Choroid plexus epithelial cell (primary cell): ENCODE results near the gene NT5C3B.

Source experiments
- DNase-seq: peaks from one replicate; pipeline ENCODE4 v3.0.0-alpha.2; 2010; ENCODE audit warnings: low read depth
- H3K4me3 ChIP-seq: 2 replicates; pipeline ENCODE4 v1.5.1; 2011; ENCODE audit warnings: low read depth, mild to moderate bottlenecking, control low read depth, low read length, moderate library complexity
- TF ChIP-seq, protein P1 (sequence below): conservative IDR thresholded peaks from 2 replicates; pipeline ENCODE4 v1.5.1; 2011; ENCODE audit warnings: low read depth, mild to moderate bottlenecking, control low read depth, inconsistent platforms, low read length, moderate library complexity

The NT5C3B gene

DNA sequence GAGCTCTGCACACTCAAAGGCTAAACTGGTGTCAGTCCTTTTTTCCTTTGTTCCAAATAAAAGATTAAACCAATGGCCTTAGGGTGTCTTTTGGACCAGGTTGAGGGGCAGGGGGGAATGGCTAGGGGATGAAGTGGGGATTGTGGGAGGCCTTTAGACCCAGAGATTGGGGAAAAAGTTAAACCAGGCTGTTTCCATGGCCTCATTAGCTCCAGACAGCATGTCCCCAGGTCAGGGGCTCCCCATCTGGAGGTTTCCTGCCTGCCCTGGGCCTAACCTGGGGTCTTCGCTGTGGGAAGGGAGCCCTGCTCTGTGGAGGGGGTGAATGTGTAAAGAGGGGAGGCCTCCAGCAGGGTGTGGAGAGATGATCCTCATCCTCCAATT lies 12.9 kb downstream of the NT5C3B start:
- TF ChIP-seq, protein P1, sequence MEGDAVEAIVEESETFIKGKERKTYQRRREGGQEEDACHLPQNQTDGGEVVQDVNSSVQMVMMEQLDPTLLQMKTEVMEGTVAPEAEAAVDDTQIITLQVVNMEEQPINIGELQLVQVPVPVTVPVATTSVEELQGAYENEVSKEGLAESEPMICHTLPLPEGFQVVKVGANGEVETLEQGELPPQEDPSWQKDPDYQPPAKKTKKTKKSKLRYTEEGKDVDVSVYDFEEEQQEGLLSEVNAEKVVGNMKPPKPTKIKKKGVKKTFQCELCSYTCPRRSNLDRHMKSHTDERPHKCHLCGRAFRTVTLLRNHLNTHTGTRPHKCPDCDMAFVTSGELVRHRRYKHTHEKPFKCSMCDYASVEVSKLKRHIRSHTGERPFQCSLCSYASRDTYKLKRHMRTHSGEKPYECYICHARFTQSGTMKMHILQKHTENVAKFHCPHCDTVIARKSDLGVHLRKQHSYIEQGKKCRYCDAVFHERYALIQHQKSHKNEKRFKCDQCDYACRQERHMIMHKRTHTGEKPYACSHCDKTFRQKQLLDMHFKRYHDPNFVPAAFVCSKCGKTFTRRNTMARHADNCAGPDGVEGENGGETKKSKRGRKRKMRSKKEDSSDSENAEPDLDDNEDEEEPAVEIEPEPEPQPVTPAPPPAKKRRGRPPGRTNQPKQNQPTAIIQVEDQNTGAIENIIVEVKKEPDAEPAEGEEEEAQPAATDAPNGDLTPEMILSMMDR, result no peak
- no peak overlapping the region for H3K4me3 ChIP-seq
- DNase-seq, result no peak

DNA sequence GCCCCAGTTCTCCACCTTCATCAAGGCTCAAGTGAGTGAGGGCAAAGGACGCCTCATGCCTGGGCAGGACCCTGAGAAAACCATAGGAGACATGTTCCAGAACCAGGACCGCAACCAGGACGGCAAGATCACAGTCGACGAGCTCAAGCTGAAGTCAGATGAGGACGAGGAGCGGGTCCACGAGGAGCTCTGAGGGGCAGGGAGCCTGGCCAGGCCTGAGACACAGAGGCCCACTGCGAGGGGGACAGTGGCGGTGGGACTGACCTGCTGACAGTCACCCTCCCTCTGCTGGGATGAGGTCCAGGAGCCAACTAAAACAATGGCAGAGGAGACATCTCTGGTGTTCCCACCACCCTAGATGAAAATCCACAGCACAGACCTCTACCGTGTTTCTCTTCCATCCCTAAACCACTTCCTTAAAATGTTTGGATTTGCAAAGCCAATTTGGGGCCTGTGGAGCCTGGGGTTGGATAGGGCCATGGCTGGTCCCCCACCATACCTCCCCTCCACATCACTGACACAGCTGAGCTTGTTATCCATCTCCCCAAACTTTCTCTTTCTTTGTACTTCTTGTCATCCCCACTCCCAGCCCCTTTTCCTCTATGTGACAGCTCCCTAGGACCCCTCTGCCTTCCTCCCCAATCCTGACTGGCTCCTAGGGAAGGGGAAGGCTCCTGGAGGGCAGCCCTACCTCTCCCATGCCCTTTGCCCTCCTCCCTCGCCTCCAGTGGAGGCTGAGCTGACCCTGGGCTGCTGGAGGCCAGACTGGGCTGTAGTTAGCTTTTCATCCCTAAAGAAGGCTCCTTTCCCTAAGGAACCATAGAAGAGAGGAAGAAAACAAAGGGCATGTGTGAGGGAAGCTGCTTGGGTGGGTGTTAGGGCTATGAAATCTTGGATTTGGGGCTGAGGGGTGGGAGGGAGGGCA lies 13.6 kb downstream of the NT5C3B start:
- DNase-seq, result no peak
- TF ChIP-seq, protein P1, result no peak
- no peak overlapping the region for H3K4me3 ChIP-seq

DNA sequence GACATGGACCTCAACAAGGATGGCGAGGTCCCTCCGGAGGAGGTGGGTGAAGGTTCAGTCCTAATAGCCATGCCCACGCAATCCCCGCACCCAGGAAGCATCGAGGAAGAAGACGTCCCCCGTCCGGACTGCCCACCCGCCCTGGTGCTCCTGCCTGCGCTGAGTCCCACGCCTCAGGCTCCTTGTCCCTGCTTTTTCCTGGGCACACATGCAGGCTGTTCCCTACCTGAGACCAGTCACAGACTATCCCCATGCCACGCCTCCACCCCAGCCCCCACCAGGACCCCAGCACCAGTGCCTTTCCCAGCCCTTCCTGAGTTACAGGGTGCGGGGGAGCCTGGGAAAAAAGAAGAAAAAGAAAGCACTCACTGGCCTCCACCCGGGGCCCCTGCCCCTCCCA lies 14.3 kb downstream of the NT5C3B start:
- no peak overlapping the region for H3K4me3 ChIP-seq
- DNase-seq, result no peak

DNA sequence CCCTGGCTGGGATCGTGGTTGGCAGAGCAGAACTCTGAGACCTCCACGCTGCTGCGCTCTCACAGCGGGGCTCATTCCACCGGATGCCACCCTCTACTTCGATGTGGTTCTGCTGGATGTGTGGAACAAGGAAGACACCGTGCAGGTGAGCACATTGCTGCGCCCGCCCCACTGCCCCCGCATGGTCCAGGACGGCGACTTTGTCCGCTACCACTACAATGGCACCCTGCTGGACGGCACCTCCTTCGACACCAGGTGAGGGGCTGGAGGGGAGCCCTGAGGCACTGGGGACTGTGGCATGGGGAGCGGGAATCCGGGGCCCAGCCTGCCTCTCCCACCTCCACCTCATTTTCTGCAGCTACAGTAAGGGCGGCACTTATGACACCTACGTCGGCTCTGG lies 18.0 kb downstream of the NT5C3B start:
- TF ChIP-seq, protein P1, result no peak
- DNase-seq, result no peak
- H3K4me3 ChIP-seq, result no peak overlapping the region

More for the DNA sequence above, 14.3 kb downstream of the NT5C3B start:
- TF ChIP-seq, protein P1, result no peak

DNA sequence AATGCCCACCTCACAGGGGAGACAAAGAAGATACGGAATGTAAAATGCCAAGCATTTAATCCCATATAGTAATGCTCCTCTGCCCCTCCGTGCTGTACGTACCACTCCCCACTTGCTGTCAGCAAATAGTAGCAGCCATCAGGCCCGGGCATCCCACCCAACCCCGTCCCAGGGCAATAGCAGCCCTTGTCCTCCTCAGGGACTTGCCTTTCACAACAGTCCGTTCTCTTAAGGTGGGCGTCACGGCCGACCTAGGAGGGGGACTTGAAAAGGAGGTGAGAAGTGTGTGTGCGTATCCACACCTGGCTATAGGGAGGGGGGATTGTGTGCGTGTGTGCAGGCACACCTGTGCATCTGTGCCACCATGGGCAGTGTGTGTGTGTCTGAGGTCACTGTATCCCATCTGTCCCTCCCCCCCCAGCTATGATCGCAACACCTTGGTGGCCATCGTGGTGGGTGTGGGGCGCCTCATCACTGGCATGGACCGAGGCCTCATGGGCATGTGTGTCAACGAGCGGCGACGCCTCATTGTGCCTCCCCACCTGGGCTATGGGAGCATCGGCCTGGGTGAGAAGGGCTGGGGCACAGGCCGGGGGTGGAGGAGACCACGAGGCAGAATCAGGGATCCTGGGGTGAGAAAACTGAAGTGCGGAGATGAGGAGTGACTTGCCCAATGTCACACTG lies 19.3 kb downstream of the NT5C3B start:
- no peak overlapping the region for H3K4me3 ChIP-seq
- TF ChIP-seq, protein P1, result no peak
- DNase-seq, result no peak

DNA sequence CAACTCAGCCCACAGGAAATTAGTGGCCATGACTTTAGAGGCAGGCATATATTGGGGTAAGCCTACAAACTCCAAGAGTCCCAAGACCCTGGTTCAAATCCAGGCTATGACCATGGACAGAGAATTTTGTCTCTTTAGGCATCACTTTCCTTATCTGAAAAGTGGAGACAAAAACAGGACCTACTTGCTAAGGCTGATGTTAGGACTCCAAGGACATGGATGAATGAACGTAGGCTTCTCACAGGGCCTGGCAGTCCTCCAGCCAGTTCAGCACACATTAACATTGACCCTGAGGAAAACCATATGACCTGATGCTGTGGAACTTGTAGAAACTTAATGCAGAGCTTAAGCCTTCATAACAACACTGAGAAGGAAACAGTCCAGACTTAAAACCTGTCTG lies 21.8 kb downstream of the NT5C3B start:
- H3K4me3 ChIP-seq, result peak overlapping the region; percentile 83
- peak; percentile 60 for DNase-seq
- TF ChIP-seq, protein P1, result no peak

DNA sequence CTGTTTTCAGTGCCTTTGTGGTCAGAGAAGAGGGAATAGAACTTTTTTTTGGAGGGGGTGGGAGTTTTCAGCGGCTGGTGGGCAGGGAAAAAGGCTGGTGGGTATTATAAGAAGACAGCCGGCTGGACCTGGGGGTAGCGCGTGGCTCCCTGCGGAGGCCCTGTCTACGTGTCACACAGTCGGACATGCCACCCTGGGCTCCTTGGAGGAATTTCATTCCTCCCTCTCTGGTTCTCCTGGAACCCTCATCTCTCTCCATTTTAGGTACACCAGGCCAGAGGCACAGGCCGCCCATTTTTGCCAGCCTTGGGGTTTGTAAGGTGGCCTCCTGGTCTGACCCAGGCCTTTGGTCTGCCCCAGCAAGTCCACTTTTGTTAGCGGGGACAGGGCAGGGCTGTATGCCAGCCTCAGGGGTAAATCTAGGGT lies 22.3 kb downstream of the NT5C3B start:
- no peak for DNase-seq
- H3K4me3 ChIP-seq, result peak overlapping the region; percentile 83
- TF ChIP-seq, protein P1, result no peak
